GM19035 (cell line): ENCODE data around the gene PHF3.

ENCODE experiments used
- ATAC-seq: cut with Tn5 transposase; IDR thresholded peaks from one replicate; pipeline ENCODE4 v1.9.1; 2021; ENCODE audit not compliant: unreplicated experiment

The PHF3 gene

DNA sequence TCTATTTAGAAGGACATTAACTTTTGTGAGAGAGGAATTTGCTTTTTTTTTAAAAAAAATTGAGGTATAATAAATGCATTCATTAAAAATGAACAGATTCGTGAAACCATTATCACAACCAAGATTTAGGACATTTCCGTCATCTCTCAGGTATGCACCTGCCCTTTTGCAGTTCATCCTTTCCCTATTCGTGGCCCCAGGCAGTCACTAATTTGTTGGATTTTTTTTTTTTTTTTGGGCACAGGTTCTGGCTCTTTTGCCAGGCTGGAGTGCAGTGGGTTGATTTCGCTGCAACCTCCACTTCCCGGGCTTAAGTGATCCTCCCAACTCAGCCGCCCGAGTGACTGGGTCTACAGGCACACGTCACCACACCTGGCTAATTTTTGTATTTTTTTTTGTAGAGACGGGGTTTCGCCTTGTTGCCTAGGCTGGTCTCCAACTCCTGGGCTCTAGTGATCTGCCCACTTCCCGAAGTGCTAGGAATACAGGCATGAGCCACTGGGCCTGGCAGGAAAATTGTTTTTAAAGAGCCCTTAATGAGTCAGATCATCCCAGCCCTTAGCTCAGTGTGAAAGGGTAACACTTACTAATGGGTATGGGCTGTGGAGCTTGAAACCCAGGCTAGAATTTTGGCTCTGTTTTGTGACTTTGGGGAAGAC, 9.2 kb downstream of the PHF3 start:
- ATAC-seq = no peak

DNA sequence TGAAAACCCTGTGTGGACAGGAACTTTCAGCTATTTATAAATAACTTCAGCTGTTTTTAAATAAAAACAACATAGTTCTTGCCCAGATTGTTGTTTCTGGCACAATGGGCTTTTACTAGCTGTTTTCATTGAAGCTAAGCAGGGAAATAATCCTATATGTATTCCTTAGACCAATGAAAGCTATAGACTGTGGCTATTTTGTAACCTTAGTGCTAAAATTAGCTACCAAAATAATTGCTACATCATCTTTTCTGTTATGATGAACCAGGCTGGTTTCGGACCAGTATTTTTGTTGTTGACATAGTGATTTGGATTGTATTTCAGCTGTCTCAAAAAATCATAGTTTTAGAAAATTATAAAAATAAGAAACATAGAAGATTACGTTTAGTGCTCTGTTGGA, 13.7 kb downstream of the PHF3 start:
- no peak for ATAC-seq

DNA sequence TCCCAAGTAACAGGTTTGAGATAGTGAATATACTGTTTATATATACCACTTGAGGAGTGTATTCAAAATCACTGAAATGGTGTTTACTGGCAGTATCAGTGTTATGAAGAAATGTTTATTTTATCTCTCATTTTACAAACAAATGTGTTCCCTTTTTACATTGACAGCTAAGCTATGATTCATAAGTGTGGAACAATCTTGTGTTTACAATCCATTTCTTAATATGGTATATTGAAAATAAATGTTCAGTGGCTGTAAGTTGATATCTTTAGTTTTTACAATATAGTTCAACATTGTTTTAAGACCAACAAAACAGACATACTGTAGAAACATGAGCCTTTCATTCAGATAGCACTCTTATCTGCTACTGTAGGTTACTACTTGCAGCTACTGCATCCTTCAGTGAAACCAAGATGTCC, 14.3 kb downstream of the PHF3 start:
- no peak for ATAC-seq

DNA sequence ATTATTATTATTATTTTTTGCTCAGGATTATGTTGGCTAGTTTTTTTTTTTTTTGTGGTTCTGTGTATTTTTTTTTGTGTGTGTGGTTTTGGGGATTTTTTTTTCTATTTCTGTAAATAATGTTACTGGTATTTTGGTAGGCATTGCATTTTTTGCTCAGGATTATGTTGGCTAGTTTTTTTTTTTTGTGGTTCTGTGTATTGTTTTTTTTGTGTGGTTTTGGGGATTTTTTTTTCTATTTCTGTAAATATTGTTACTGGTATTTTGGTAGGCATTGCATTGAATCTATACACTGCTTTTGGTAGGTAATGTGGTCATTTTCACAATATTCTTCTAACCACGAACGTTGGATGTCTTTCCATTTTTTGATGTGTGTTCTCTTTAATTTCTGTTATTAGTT, 17.4 kb downstream of the PHF3 start:
- ATAC-seq = no peak

DNA sequence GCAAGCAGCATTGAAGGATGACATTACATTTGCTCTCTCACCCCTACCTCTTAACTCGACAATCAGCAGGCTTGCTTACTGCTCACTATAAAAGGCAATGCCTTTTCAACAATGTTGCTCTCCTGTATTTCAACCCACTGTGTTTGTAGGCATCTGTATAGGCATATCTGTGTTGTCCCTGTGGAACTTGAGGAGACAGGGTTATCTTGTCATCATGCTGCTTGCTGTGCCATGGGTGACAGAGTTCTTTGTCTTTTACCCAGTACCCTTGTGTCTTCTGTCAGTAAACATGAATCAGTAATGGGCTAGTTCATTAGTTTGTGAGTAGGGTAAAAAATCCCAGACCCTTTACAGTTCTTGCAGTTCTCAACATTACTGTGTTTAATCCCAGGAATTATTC, 25.2 kb downstream of the PHF3 start:
- ATAC-seq = no peak

DNA sequence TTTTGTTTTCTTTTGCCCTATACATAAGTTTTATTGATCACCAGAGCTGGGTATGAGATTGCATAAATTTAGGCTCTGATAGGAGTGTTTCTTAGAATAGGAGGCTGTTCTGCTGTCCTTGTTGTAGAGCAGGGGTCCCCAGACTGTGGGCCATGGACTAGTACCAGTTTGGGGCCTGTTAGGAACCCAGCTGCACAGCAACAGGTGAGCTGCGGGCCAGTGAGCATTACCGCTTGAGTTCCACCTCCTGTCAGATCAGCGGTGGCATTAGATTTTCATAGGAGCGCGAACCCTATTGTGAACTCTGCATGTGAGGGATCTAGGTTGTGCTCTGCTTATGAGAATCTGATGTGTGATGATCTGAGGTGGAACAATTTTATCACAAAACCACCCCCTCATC, 26.2 kb downstream of the PHF3 start:
- ATAC-seq = no peak

DNA sequence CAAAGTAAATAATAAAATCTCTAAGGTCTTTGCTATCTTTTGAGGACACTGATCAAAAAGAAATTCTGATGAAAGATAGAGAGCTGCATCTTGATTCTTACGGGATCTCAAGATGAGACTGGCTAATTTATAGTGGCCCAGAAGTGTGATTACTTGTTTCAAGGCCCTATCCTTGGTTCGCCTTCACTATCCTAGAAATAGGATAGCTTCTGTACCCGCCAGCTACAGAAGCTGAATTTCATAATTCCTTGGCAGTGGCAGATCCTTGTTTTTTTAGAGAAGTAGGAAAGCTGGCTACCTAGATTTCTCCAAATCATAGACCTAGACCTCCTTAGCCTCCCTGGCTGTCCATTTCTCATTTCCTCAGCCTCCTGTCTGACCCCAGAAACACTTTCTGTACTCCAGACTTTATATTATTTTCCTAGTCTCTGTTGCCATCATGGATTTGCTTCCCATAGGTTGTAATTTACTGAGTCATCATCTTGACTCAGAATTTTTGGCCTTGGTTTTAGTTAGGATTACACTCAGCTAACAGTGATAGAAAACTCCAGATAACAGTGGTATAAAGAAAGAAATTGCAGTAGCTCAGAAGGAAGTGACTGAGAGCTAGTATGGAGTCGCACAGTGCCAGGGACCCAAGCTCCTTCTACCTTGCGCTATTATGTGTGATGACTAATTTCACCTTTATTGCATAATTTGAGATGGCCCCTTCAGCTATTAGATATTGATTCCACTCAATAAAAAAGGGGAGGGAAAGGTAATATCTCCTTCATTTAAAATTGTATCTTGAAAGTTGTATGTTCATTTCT, 27.7 kb downstream of the PHF3 start:
- ATAC-seq = no peak

DNA sequence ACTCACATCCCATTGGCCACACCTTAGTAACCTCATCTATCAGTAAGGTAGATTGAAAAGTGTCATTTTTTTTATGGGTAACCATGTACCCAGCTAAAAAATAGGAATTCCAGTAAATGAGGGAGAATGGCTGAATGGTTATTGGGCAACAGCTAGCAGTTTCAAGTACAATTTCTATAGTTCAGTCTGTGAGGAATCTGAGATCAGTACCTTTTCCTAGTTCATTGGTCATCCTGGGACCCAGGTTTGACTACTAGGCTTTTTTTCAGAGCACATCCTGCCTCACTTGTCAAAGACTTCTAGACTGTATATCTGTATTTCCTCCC, 28.3 kb downstream of the PHF3 start:
- ATAC-seq = no peak

DNA sequence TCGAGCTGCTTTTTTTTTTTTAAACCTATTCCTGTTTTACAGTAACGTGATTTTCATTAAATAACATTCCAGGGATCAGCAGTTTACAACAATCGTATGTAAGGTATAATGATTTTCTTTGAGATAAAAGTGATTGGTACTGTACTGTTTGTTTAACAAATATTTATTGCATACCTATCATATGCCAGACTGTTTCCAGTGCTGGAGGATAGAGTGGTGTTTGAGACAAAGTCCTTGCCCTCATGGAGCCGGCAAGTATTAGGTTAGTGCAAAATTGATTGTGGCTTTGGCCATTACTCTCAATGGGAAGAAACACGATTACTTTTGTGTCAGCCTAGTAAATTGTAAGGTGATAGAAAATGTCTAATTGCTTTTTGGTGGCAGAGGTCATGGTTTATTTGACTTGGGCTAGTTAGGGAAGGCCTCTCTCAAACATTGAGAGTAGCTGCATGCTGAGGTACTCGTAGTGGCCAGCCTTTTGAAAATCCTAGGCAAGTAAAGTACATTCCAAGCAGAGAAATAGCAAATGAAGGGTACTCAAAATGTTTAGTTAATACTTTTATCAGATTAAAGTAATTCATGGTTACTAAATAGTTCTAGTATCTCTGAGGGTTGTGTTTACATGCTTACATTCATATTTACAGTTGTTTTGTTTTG, 35.6 kb downstream of the PHF3 start:
- ATAC-seq = no peak

DNA sequence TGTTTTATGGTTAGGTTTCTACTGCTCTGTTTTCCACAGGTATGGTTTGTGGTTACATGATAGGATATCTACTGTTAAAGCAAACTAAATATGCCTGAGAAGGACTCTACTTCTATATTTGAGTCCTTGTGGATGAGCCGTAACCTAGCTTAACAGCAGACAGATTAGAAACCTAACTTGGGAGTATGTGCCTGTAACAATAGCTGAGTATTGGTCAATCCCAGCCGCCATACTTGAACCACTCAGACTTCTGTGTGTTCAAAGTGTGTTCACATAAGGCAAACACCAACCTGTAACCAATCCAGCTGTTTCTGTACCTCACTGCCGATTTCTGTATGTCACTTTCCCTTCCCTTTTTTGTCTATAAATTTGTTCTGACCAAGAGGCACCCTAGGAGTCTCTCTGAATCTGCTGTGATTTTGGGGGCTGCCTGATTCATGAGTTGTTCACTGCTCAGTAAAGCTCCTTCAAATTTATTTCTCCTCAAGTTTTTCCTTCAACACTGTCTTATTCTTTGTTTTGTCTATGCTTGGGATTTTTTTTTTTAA, 37.1 kb downstream of the PHF3 start:
- ATAC-seq = no peak

DNA sequence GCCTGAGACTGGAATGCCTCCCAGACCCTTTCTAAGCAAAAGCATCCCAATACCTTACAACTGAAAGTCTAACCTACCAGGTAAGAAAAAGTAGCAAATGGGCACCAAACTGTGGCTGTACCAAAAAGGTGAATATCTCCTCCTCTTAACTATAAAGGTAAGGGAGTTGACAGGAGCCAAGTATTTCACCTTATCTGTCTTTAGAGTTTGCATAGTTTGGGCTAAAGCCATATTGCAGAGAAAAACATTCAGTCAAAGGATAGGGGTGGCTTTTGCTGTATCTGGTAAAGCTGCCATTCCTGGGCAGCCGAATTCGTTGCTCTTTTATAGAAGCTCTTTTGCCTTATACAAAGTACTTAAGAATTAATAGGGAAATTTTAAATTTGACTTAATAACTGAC, 38.1 kb downstream of the PHF3 start:
- no peak for ATAC-seq

DNA sequence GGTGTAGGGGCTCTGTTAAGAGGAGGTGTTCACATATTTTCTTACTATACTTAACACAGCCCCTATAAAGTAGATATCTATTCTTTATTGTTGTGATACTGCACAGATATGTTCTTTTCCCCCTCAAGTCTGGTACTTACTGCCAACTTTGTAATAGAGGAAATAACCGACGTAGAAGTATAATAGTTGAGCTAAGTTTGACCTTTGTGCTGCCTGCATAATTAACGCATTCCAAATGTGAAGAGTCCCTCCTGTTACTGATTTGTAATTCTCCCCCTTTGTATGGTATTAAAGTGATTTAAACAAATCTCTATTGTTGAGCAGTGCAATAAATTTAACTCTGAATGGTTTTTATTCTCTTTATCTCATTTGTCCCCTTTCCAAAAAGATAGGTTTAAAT, 39.0 kb downstream of the PHF3 start:
- no peak for ATAC-seq

DNA sequence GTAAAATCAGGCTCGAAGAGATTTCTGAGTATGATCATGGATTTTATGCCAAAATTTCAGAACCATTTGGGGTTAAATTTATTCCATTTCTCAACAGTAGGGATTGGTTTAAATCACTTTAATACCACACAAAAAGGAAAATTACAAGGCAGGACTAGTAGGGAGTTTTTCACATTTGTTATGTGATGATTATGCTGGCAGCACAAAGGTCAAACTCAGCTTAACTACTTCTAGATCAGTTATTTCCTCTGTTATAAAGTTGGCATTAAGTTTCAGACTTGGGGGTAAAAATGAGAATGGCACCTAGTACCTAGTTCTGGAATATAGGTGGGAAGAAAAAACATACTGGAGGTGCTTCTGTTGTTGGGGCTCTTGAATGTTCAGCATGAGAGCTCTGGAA, 39.5 kb downstream of the PHF3 start:
- no peak for ATAC-seq

DNA sequence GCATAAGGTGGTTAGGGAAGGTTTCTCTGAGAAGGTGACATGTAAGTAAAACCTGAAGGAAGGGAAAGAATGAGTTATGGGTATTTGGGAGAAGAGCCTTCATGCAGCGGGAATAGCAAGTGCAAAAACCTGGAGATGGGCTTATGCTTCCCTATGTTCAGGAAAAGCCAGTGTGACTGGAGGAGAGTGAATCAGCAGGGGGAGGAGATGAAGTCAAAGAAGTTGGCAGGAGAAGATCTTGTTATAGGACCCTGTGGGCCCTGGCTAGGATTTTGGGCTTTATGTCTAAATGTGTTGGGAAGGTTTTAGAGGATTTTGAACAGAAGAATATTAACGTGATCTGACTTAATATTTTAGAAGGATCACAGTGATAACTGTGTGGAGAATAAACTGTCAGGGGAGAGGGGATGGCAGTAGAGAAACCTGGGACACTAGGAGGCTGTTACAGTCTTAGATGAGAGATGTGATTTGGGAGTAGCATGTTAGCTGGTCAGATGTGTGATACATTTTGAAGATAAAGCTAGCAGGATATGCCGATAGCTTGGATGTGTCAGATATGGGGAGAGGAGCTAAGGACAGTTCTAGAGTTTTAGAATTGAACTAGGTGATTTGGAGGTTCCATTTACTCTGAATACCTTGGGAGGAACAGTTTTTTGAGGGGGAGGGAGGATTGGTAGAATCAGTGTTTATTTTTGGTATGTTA, 41.0 kb downstream of the PHF3 start:
- ATAC-seq = no peak

DNA sequence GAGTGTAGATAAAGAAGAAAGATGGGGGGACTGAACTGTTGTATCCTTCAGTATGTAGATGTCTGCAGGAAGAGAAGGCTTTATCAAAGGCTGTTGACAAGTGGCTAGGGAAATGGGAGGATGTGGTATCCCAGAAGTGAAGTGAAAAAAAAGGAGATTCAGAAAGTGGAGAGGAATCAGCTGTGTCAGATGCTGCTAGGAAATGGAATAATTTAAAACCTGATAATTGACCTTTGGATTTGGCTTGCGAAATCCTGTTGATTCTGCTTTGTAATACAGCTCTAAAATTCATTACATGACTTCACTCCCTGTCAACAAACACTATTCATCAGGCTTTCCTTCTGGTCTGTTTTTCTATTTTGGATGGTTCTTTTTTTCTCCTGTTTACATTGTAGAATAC, 41.7 kb downstream of the PHF3 start:
- no peak for ATAC-seq

DNA sequence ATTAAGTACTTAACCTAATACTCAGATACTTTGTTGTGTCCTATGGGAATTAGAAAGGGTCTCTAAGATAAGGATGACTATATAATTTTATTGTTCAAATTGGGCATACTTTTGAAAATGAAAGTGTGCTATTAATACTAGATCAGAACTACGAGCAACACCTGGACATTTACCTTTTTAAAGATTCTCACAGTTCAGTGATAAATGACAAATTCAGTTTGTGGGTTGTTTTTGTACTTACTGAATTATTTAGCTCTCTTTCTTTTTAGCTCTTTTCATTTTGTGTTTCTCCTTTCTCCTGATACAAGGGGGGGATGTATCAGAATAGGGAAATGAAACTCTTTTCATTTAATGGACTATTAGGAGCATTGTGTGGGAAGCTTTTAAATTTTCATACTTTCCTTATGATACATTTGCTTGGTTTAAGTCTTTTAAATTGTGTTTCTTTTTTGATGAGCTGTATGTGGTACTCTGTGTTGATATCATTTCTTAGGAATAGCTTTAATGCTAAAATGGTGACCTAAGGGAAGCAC, 47.5 kb downstream of the PHF3 start:
- ATAC-seq = peak; percentile 36

DNA sequence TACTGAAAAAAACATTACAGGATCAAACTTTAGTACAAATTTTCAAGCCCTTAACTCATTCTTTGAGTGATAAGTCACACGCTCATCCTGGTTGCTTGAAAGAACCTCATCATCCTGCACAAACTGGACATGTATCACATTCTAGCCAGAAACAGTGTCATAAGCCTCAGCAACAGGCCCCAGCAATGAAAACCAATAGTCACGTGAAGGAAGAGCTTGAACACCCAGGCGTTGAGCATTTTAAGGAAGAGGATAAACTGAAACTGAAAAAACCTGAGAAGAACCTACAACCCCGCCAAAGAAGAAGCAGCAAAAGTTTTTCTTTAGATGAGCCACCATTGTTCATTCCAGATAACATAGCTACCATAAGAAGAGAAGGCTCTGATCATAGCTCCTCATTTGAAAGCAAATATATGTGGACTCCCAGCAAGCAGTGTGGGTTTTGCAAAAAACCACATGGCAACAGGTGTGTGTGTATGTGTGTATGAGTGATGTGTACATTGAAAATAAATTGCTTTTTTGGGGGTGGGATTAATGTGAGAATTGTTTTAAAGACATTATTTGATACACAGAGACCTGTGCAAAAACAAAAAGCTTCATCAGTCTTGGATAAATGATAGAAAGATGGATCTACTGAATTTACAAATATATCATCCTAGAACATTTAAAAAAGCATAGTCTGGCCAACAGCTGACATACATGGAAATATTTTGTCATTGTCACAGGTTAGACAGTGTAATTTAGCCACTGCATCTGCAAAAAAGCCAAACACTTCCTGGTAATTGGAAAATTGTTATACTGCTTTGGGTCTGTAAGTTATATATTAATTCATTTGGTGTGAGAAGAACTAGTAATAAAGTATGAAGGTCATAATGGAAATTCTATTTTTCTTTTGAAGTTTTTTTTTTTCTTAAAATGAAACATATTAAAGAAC, 50.1 kb downstream of the PHF3 start:
- ATAC-seq = peak; percentile 81

DNA sequence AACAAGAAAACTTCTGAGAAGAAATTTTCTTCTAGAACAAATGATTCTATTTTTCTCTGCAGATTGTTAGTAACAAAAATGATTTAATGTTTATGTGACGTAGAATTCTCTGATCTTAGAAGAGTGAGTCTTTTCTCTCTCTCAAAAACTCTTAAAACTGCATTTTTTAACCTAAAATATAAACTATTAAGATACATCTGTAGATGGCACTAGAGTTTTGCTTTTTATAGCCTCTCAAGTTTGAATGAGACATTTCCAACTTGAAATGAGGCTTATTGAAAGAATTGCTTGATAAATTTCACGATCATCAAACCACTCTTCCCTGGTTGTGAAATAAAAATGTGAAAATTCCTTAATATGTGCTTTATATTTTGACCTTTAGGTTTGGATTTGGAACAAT, 53.8 kb downstream of the PHF3 start:
- no peak for ATAC-seq

DNA sequence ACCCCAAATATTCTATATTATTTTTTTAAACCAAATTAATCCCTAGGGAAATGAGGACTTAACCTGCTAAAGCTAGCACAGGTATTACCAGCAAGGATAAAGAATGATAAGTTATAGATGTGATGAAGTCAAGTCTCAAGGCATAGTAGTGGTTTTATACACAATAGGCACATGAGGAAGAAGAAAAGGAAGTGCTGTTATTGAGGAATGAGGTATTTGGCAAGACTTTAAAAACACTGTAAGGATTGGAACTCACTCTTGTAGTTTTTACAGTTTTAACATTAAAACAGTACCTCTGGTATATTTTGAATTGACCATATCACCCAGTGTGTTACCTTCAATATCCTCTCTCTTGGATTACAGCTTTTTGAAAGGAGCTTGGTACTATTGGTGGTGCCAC, 54.6 kb downstream of the PHF3 start:
- no peak for ATAC-seq

DNA sequence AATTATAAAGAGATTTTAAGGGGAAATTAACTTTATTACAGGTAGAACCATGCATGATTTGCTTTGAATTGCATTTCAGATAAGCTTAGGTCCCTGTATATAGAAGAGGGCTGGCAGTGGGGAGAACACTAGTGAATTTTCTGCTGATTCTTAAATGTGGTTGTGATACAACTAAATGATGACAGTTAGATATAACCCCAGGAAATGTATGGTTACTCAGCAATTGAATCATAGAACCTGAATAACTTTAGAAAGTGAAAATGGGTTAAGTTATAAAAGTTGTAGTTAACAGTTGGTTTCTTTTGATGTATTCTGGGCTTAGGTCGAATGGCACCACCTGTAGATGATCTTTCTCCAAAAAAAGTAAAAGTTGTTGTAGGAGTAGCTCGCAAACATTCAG, 70.1 kb downstream of the PHF3 start:
- ATAC-seq = no peak
